SK-N-DZ (cell line): ENCODE data around the gene ALX1.

Source experiments
- DNase-seq: peaks from one replicate; pipeline ENCODE4 v3.0.0-alpha.2; 2015; ENCODE audit warnings: low spot score

ALX1 gene

GRCh38 chr12:85299053-85299452, 19.0 kb downstream of the ALX1 start:
- DNase-seq = peak; percentile 35

DNA sequence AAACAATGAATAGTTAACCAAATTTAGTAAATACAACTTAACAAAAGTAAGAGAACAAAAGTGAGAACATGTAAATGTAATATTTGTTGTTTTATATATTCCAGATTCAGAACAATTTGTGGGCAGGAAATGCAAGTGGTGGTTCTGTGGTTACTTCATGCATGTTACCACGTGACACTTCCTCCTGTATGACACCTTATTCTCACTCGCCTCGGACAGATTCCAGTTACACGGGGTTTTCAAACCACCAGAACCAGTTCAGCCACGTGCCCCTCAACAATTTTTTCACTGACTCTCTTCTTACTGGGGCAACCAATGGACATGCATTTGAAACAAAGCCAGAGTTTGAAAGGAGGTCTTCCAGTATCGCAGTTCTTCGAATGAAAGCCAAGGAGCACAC, 21.0 kb downstream of the ALX1 start:
- no peak for DNase-seq

- DNase-seq = no peak
Observed at GRCh38 chr12:85308374-85308773, 28.4 kb downstream of the ALX1 start.

- peak; percentile 92 for DNase-seq
Observed at GRCh38 chr12:85309125-85309566, 29.1 kb downstream of the ALX1 start.

GRCh38 chr12:85310025-85310424, 30.0 kb downstream of the ALX1 start:
- DNase-seq = peak; percentile 81

DNA sequence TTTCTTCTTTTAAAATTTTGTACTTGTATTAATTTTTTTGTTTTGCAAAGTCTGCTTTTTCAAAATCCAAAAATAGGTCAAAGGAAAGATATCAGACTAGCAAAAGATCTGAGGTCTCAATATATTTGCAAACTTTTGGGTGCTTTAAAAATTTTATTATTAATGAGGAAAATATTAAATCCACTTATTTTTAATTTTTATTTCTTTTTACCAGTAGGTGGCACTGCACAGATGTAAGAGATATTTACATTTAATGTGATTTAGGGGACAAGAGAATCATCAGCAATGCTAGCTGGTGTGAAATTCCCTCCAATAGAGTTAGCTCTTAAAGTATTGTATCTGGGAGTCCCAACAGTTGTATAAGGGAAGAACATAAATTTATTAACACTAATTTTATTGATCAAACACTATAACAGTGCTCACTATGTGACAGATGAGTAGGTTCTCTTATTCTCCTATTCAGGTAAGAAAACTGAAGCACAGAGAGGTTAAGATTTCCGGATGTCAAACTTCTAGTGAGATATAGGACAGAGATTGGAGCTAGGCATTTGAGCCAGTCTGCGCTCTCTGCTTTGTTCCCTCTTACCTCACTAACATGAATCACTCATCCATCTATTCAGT, 30.5 kb downstream of the ALX1 start:
- peak; percentile 20 for DNase-seq

DNA sequence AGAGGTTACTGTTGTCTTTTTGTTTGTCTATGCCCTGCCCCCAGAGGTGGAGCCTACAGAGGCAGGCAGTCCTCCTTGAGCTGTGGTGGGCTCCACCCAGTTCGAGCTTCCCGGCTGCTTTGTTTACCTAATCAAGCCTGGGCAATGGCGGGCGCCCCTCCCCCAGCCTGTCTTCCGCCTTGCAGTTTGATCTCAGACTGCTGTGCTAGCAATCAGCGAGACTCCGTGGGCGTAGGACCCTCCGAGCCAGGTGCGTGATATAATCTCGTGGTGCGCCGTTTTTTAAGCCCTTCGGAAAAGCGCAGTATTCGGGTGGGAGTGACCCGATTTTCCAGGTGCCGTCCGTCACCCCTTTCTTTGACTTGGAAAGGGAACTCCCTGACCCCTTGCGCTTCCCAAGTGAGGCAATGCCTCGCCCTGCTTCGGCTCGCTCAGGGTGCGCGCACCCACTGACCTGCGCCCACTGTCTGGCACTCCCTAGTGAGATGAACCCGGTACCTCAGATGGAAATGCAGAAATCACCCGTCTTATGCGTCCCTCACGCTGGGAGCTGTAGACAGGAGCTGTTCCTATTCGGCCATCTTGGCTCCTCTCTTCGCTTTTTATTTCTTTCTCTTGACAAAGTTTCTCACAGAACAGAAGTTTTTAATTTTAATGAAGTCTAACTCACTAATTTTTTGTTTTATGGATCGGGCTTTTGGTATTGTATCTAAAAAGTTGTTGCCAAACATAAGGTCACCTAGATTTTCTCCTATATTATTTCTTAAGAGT, 38.0 kb downstream of the ALX1 start:
- DNase-seq = peak; percentile 68

GRCh38 chr12:85322715-85323114, 42.7 kb downstream of the ALX1 start:
- no peak for DNase-seq

GRCh38 chr12:85325442-85325841, 45.4 kb downstream of the ALX1 start:
- no peak for DNase-seq

- no peak for DNase-seq
Observed at GRCh38 chr12:85329913-85330312, 49.9 kb downstream of the ALX1 start.

DNA sequence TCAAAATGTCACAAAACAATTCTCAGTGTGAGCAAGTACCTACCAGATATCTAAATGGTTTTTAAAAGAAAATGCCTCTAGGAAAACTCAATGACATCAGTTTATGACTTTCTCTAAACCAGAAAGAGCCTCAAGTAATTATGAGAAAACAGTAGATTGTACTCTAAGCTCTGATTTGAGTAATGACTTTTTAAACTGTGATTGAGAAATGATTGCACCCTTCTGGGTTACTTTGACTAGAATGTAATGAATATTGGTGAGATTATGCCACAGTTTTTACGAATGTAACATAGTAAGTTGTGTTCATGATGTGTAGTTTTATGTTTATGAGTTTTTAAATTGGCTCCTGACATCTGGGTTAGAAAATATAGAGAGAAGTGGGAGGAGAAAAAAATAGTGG, 68.8 kb downstream of the ALX1 start:
- no peak for DNase-seq

DNA sequence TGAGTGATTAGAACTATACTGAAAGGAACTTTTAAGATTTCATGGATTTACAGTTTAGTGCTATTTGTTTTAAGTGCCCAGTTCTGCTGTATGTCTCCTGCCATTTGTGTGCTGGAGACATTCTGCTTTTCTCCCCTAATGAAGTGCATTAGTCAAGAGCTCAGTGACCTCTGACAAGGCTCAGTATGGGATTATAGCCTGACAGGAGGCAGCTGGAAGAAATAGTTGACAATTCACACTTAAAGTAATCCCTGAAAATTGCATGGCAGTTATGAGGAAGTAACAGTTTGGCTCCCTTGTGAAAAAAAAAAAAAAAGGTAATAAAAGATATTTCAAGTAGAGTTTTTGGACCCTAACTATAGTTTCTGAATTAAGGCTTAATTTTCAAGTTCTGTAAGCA, 70.3 kb downstream of the ALX1 start:
- DNase-seq = peak; percentile 50
